HG03469 (cell line): Measurements from ENCODE around the gene COL1A2.

Experiments used
- ATAC-seq: cut with Tn5 transposase; IDR thresholded peaks from one replicate; pipeline ENCODE4 v1.9.1; 2021; ENCODE audit warnings: mild to moderate bottlenecking, moderate library complexity, moderate number of reproducible peaks; ENCODE audit not compliant: unreplicated experiment

The COL1A2 gene

GRCh38 chr7:94382132-94382531 is 12.6 kb upstream of the COL1A2 start:
- ATAC-seq: no peak

GRCh38 chr7:94382746-94383145 is 11.9 kb upstream of the COL1A2 start:
- no peak for ATAC-seq

DNA sequence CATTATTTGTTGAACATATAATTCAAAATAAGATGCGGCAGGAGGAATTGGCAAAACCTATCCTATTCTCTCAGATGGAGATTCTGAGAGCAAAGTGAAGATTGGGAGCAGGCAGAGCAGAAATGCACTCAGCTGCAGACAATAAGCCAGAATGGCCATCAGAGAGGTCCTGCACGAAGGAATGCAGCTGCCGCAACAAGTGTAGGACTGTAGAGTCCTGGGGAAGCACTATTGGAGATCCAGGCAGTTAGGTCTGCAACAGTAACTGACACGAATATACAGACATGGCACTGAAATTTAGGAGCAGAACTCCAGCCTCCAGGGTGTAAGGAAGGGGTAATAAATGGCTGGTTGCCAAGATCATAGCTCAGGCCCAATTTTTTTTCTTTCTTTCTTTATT is 10.4 kb upstream of the COL1A2 start:
- ATAC-seq: no peak

- no peak for ATAC-seq
Measured at GRCh38 chr7:94386416-94386815, 8.3 kb upstream of the COL1A2 start.

- no peak for ATAC-seq
Measured at GRCh38 chr7:94388540-94388939, 6.2 kb upstream of the COL1A2 start.

- no peak for ATAC-seq
Measured at GRCh38 chr7:94389381-94389780, 5.3 kb upstream of the COL1A2 start.

DNA sequence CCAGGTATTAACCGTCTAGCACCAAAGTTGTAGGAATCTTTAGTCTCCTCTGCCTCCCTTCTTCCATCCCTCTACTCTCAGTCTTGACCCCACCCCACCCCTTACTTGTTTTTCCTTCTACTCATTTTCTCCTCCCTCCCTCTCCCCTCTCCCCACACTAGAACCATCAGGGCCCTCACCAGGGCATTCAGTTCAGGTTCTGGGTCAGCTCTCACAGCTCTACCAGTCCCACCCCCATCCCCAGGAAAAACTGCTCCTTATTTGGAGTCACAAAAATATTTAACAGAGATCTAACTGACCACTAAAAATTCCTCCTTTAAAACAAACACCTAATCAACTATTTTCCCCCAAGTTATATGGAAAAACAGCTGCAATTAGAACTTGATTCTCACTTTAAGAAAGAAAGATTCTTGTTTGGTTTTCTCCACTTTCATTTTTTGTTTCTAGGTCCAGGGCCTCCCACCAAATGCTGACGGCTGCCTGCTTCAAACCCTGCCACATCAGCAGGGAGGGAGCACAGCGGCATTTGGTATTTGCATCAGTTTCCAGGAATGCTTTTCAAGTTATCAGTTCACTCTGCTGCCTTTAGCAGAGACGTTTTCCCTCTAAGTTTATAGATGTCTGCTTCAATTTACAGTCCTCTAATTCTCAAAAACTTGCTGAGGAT is 2.8 kb upstream of the COL1A2 start:
- no peak for ATAC-seq

- ATAC-seq: no peak
Measured at GRCh38 chr7:94392393-94392786, 2.3 kb upstream of the COL1A2 start.

DNA sequence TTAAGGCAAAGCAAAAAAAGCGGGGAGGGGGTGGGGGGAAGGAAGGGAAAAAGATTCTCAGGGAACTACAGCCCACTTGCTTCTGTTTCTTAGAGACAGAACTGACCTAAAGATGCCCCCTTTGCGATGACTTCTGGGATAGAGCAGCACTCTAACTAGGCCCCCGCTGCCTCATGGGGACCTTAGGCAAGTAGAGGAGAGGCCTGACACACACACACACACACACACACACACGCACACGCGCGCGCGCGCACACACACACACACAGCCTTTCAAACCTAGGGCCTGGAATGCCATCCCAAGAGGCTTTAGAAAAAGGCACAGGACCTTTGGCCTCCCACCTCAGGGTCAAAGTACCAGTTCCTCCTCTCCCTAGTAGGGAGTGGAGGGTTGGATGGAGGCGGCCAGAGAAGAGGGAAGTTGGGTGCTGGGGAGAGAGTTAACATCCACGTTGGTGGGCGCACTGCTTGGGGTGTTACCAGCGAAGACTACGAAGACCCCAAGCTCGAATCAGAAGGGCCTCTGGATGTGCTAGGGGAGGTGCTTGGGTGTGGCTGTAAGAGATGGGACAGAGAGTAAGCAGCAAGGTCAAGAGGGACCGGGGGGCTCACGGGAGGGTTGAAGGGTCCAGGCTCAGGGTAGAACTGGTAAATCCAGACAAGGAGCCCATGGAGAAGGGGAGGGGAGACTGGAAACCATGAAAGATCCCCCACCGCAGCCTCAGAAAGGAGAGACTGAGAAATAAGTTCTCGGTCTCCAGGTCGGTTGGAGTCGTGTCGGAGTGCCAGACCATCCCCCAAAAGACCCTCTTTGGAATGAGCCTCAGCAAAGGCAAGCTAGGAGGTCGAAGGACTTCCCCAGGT is 1.2 kb upstream of the COL1A2 start:
- ATAC-seq: no peak

GRCh38 chr7:94394109-94394436 is 622 bp upstream of the COL1A2 start:
- no peak for ATAC-seq

DNA sequence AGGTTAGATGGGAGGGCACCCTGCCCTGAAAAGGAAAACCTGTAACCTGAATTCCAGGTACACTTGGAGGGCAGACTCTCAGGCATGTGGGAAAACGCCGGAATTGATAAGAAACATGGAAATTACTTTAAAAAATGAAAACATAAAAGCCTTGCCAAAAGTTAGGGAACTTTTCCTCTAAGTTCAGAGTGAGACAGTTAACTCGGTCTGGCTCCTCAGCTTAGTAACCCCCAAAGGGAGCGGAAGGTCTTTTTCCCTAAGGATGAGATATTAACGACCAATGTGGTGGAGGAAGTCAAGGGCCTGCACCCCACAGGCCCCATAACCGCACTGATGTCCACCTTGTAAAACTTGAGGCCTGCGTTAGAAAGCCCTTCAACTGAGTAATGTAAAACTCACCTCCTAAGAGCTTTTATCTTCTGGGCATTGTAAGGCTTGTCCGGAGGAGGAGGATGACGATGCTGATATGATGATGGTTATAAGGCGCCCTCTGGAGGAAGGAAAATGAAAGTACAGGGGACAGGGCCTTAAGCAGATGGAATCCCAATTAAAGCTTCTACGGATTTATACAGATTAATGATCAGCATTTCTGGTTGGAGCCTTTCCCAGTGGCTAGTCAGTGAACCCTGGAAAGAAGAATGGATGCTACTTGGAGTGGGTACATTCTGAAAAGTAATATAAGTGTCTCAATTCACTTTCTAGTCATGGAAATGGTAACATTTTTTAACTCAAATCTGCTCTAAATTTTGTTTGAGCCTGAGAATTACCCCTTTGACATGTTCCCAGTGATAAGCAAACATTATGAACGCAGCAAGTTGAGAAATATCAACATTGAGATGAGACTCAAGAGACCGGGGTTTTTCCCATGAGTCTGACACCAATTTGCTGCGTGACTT is 694 bp downstream of the COL1A2 start:
- peak; percentile 90 for ATAC-seq

- ATAC-seq: no peak
Measured at GRCh38 chr7:94396037-94396431, 1.3 kb downstream of the COL1A2 start.

DNA sequence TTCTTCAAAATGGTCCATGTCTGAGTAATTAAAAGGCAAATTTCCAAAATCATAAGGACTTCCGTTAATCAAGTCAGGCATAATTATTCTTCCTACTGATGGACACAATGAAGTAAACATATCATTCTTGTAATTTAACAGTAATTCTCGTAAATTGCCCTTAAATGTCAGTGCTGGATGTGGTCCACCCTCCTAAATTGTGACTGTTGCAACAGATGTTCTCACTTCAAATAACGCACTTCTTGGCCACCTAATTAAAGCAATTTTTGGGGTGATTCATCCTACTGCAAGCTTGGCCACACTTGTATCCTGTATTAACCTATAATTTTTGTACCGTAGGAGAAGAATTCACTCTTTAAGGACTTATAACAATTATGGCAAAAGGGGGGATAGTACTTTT is 1.9 kb downstream of the COL1A2 start:
- no peak for ATAC-seq

DNA sequence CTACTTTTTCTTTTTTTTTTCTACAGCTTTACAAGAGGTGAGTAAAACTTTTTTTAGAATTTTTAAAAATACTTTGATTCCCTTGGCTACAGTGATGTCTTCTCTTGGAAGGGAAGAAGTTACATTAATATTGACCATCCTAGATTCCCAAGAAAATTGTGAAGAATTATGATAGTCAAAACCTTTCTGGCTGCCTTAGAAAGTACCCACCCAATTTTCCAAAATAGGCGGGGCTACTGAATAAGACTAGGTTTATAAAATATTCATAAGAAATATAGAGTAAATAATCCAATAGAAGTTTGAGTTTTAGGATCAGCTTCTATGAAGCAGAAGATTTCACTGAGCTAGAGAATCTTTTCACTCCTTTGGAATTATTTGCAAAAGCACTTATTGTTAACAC is 3.0 kb downstream of the COL1A2 start:
- ATAC-seq: no peak

DNA sequence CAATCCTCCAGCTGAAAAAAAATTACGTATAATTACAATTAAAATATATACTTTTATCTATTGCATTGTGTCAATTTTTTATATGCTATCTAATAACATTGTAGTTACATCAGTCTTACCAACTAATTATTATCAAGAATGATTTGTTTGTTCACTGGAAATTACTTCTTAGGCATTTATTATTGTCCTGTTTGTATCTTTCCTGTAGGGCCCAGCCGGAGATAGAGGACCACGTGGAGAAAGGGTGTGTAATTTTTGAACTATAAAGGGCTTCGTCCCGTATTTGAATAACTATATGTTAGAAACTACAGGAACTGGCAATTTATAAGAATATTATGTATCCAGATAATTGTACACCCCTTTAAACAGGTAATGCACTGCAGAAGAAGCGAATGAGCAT is 4.1 kb downstream of the COL1A2 start:
- no peak for ATAC-seq

GRCh38 chr7:94400022-94400421 is 5.3 kb downstream of the COL1A2 start:
- ATAC-seq: no peak

DNA sequence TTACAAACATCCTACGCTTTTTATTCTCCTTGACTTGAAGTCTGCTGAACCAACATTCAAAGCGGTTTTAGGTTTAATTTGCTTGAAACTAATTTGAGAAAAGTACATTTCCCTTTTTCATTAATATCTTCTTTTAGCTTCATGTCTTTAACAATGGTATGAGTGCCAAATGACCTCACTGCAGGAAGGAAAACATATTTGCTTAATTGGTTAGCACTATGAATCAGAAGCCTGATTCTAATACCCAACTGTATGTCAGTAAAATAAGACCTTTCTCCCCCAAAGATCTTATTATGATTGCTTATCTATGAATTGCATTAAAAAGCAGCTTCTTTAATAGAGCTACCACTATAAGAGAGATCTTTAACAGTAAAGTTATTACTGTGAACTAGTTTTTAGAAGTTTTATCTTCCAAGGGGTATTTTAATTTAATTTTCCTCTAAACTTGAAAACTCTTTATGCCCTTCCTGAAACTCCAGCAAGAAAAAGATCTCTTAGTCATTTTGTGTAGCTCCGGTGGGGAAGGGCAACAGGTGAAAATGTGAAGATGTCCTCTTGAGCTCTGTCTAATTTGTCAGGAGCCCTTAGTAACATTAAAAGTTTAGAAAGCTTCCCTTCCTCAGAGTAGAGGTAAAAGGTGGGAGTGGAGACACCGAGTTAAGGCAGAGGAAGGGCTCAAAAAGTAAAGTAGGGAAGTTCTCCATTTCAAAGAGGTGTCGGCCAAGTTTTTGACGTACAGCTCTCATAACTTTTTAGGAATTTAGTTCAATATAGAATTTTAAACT is 6.1 kb downstream of the COL1A2 start:
- no peak for ATAC-seq

- no peak for ATAC-seq
Measured at GRCh38 chr7:94401428-94401814, 6.7 kb downstream of the COL1A2 start.

DNA sequence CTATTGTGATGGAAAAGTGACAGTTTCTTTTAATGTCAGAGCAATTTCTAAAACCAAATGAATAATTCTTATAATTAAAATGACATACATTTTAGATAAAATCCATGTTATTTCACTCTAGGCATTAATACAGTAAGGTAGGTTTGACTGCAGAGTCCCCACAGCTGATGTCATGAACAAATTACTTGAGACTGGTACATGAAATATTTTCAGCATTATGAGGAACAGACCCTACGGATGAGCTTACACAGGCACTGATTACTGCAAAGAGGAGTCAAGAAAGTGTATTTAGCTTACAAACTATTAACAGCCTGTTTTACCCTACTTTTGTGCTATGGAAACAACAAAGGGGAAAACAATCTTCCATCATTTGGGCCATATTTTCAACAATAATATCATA is 8.9 kb downstream of the COL1A2 start:
- no peak for ATAC-seq

DNA sequence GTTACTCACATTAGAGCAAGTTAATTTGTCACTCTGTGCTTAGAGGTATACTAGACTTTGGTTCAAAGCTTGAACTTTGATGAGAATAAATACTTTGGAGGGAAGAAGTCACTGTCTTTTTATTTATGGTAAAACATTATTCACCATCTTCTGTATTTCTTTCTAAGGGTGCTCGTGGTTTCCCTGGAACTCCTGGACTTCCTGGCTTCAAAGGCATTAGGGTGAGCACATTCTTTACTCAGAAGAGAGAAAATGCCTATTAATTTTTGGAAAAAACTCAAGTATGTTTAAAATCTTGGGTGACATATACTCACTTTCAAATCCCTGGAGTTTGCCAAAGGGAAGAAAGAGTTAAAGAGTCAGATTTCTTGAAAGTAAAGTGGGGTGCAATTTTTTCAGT is 10.8 kb downstream of the COL1A2 start:
- no peak for ATAC-seq

DNA sequence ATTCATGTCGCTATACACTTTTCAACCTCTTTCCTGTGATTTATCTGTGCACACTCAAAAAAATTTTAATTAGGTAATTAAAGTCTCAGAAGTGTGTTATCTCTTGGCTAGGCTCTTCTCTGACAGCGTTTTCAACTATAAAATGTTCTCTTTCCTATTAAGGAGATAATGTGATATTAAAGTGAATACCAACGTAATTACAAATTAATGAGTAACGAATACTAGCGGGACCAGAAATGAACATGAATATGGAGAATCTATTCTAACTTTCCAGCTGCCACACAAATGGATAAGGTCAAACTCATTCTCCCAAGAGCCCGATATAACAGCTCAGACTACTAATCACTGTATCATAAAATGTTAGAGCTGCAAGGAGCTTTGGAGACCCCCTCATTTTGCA is 12.0 kb downstream of the COL1A2 start:
- no peak for ATAC-seq
